ENCODE results near the gene CARD10. TPM values are rescaled to one million over a fixed set of nuclear protein-coding genes. Genes with fewer than 3 reads are reported as not detected.
"Not testable (repeated sequence)": the region's sequence is repeated elsewhere in the genome, so short reads cannot be mapped to it uniquely, and the experiment has no call there.

CARD10 gene
- total RNA-seq, 1 experiment from 2014 or later = 22.7 TPM

- H3K9me3 Mint-ChIP-seq (ENCODE audit: unreplicated experiment) = no peaks in the 10 kb centered on the region
- BruUV-seq (replicated peaks) = no TSS peak
- no peak for TF ChIP-seq CTCF (IDR thresholded peaks at IDR 0.05; ENCODE audit: unreplicated experiment)
- no peaks in the 10 kb centered on the region for H3K36me3 Mint-ChIP-seq (ENCODE audit: insufficient read depth, unreplicated experiment)
- H3K27me3 Mint-ChIP-seq (ENCODE audit: insufficient read depth, unreplicated experiment) = no peaks in the 10 kb centered on the region
- H3K27ac Mint-ChIP-seq (ENCODE audit: low read depth, unreplicated experiment) = no peak overlapping the region
- intact Hi-C loops (cut with micrococcal nuclease) = loop anchor here (1.0 to 10.0 kb wide), 2 partner anchors 93 to 120 kb away; partner anchors contain the start of gene CDC42EP1
- POLR2A ChIA-PET = interaction anchor here (0.6 kb wide), 1 partner anchor 46 kb away, joined by 4 read pairs; no protein-coding TSS in a partner anchor
- H3K4me3 Mint-ChIP-seq (ENCODE audit: unreplicated experiment) = no peak overlapping the region
- DNase-seq (ENCODE audit: unreplicated experiment) = no peak
- CTCF ChIA-PET = interaction anchor here (0.6 to 1.9 kb wide), 18 partner anchors 9 to 629 kb away, joined by 3 to 31 read pairs (median 4); partner anchors contain the start of gene CDC42EP1
- H3K4me1 Mint-ChIP-seq (ENCODE audit: insufficient read depth, unreplicated experiment) = no peaks in the 10 kb centered on the region
These were observed 47.3 kb downstream of the CARD10 start for GRCh38 chr22:37471727-37472417.

GRCh38 chr22:37470087-37470445 lies 49.1 kb downstream of the CARD10 start:
- CTCF ChIA-PET = interaction anchor here (0.8 to 1.8 kb wide), 2 partner anchors 13 to 14 kb away, joined by 3 to 9 read pairs; no protein-coding TSS in a partner anchor
- Mint-ChIP-seq H3K27me3 (ENCODE audit: insufficient read depth, unreplicated experiment) (no peaks in the 10 kb centered on the region), H3K4me3 (ENCODE audit: unreplicated experiment) (no peak overlapping the region), H3K9me3 (ENCODE audit: unreplicated experiment) (no peaks in the 10 kb centered on the region), H3K36me3 (ENCODE audit: insufficient read depth, unreplicated experiment) (no peaks in the 10 kb centered on the region), H3K27ac (ENCODE audit: low read depth, unreplicated experiment) (no peak overlapping the region), H3K4me1 (ENCODE audit: insufficient read depth, unreplicated experiment) (no peaks in the 10 kb centered on the region)
- no peak for TF ChIP-seq CTCF (IDR thresholded peaks at IDR 0.05; ENCODE audit: unreplicated experiment)
- no TSS peak for BruUV-seq (replicated peaks)
- intact Hi-C loops (cut with micrococcal nuclease) = loop anchor here (10.0 kb wide), 1 partner anchor 95 kb away; the partner anchor contains the start of gene CDC42EP1
- POLR2A ChIA-PET = no interaction called here
- DNase-seq (ENCODE audit: unreplicated experiment) = no peak

GRCh38 chr22:37469416-37470086 lies 49.7 kb downstream of the CARD10 start:
- Mint-ChIP-seq H3K27me3 (ENCODE audit: insufficient read depth, unreplicated experiment) (no peaks in the 10 kb centered on the region), H3K27ac (ENCODE audit: low read depth, unreplicated experiment) (no peak overlapping the region), H3K4me1 (ENCODE audit: insufficient read depth, unreplicated experiment) (no peaks in the 10 kb centered on the region), H3K36me3 (ENCODE audit: insufficient read depth, unreplicated experiment) (no peaks in the 10 kb centered on the region), H3K4me3 (ENCODE audit: unreplicated experiment) (no peak overlapping the region), H3K9me3 (ENCODE audit: unreplicated experiment) (no peaks in the 10 kb centered on the region)
- no peak for TF ChIP-seq CTCF (IDR thresholded peaks at IDR 0.05; ENCODE audit: unreplicated experiment)
- ChIA-PET CTCF (interaction anchor here (0.8 to 1.8 kb wide), 3 partner anchors 12 to 682 kb away, joined by 3 to 9 read pairs (median 3); no protein-coding TSS in a partner anchor), POLR2A (interaction anchor here (0.6 kb wide), 1 partner anchor 227 kb away, joined by 3 read pairs; no protein-coding TSS in a partner anchor)
- no TSS peak for BruUV-seq (replicated peaks)
- intact Hi-C loops (cut with micrococcal nuclease) = loop anchor here (10.0 kb wide), 1 partner anchor 95 kb away; the partner anchor contains the start of gene CDC42EP1
- DNase-seq (ENCODE audit: unreplicated experiment) = no peak

- H3K9me3 Mint-ChIP-seq (ENCODE audit: unreplicated experiment); intact Hi-C loops (cut with micrococcal nuclease); H3K4me3 Mint-ChIP-seq (ENCODE audit: unreplicated experiment); H3K36me3 Mint-ChIP-seq (ENCODE audit: insufficient read depth, unreplicated experiment); DNase-seq (ENCODE audit: unreplicated experiment); H3K4me1 Mint-ChIP-seq (ENCODE audit: insufficient read depth, unreplicated experiment); H3K27me3 Mint-ChIP-seq (ENCODE audit: insufficient read depth, unreplicated experiment); POLR2A ChIA-PET; BruUV-seq (replicated peaks); H3K27ac Mint-ChIP-seq (ENCODE audit: low read depth, unreplicated experiment): not testable (repeated sequence)
- CTCF ChIA-PET = interaction anchor here (1.2 kb wide), 1 partner anchor 681 kb away, joined by 3 read pairs; no protein-coding TSS in a partner anchor
These were observed 51.0 kb downstream of the CARD10 start for GRCh38 chr22:37468201-37468695.
